HG03159 (cell line): ENCODE measurements around the gene MTR.

Experiments used
- ATAC-seq: cut with Tn5 transposase; IDR thresholded peaks from one replicate; pipeline ENCODE4 v1.9.1; 2021; ENCODE audit warnings: mild to moderate bottlenecking, moderate library complexity; ENCODE audit not compliant: unreplicated experiment

MTR gene

DNA sequence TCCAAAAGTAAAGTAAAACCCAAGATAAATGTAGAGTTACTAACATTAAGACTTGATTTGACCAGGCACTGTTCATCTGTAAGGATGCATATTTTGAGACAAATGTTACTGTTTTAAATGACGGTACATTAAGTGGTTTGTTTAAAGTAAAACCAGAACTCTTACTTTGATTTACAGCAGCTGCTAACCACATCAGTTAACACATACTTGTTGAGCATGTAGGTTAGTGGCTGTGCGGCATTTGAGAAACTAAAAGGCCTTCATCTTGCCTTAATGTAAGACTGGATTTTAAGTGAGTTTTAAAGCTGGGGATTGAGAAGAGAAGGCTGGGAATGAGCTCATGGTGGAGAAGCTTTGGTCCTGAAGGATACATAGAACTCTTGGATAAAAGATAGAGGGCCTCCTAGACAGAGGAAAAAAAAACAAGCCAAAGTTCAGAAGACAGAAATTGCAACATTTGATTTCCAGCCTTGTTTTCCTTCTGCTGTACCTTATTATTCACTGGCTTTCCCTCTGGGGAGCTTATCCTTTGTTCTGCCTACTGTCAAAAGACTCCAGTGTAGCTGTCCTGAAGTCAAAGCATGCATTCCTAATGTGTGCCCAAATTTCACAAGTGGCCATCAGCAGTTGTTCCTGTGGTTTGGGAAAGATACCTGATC lies 66.6 kb downstream of the MTR start:
- ATAC-seq = no peak

DNA sequence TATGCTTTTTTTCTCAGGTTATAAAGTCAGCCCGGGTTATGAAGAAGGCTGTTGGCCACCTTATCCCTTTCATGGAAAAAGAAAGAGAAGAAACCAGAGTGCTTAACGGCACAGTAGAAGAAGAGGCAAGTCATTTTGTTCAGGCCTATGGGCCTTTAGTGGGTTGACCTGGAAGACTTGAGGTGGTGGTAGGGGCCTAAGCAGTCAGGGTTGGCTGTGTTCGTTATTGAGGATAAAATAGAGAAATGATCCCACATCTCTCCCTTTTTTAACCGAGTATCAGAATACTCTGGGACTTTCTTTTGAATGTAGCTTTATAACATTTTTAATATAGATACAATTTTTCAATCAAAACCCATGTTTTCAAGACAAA lies 67.1 kb downstream of the MTR start:
- ATAC-seq = no peak

DNA sequence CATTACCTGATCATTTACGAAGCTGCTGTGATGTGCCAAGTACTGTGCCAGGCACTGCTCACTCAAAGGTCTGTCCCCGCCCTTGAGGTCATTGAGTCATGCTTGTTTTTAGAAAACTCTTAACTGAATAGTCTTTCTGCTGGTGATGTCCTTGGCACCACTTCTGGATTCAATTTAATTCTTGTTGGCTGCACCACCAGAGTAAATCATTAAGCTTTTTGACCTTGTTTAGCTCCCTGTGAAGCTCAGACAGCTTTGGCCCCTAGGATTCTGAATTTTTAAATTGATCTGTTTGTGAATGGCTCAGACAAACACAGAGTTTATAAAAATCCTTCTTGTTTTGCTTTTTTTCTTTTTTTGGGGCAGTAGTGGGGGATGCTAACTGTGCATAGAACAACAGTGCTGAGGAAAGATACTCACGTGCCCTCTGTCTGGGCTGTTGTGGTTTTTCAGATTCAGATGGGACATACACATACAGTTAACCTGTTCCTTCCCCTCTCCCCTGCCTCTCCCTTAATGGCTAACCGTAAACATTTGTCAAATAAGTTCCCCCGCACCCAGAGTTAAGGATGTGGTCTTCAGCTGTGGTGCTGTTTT lies 67.6 kb downstream of the MTR start:
- no peak for ATAC-seq

- no peak for ATAC-seq
Measured at GRCh38 chr1:236864211-236864610, 69.1 kb downstream of the MTR start.

DNA sequence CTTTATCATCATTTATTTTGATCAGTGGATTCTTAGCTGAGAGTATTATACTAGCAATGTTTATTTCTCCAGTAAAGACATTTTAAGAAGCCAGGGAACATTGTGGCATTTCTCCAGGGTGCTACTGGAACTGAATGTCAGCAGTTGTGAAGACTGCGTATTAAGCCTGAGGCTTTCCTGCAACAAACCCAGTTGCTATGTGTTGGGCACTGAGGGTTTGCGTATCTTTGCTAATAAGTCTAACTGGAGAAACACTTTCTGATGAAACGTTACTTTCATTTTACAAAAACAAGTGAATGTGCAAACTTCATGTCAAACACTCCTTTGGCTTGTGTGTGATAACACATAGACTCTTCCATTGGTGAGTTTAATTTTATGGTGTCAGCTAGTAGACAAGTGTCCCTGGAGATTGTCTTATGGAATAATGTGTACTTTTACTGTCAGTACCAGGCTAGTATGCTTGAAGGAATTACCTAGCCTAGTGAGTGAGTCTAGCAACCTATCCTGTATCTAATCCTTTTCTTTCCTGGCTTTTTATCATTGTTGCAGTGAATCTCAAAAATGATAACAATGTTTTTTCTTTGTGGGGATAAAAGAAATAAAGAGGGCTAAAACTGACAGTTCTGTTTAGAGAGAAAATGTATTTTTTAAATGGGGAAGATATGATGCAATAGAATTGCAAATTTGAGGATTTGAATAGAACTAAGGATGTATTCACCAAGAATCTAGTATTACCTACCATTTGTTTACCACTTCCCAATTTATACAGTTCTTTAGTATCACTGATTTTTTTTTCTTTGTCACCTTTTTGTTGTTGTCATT lies 70.1 kb downstream of the MTR start:
- ATAC-seq = no peak

GRCh38 chr1:236865818-236866155 lies 70.7 kb downstream of the MTR start:
- ATAC-seq = no peak

GRCh38 chr1:236868625-236869467 lies 73.8 kb downstream of the MTR start:
- ATAC-seq = peak; percentile 77

- no peak for ATAC-seq
Measured at GRCh38 chr1:236869911-236870310, 74.8 kb downstream of the MTR start.

- ATAC-seq = no peak
Measured at GRCh38 chr1:236870721-236871120, 75.6 kb downstream of the MTR start.

DNA sequence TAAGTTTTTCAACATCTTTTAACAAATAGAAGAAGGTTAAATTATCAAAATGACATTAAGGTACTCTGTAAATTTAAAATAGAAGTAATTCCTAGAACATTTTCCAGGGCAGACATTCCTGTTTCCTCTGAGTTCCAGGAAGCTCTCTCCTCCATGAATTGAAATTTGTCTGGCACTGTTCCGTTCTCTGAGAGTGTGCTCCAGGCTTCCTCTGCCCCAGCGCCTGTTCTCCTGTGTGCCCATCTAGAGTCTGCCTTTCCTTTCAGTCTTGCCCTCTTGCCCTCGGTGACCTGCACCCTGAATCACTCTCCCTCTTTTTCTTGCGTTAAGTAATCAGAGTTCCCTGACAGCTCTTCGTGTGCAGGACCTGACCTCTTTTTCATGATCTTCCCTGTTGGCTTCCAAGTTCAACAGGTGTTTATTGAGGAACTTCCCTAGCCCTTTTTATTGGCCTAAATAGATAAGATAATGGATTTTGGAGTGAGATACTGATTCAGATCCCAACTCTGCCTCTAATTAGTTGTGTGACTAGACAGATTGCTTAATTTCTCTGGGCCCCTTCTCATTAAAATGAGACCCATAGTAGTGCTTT lies 77.1 kb downstream of the MTR start:
- ATAC-seq = no peak

GRCh38 chr1:236875975-236876374 lies 80.9 kb downstream of the MTR start:
- ATAC-seq = no peak

DNA sequence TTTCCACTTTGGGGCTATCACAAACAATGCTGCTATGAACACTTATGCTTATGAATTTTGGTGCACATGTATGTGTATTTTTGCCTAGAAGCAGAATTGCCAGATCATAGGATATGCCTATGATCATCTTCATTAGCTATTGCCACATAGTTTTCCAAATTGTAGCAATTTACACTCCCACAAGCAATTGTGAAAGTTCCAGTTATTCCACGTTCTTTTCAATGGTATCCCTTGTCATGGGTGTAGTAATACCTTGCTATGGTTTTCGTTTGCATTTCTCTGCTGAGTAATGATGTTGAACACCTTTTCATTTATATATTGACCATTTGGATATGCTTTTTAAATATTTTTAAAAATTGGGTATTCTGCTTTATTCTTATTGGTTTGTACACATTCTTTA lies 82.6 kb downstream of the MTR start:
- ATAC-seq = no peak

DNA sequence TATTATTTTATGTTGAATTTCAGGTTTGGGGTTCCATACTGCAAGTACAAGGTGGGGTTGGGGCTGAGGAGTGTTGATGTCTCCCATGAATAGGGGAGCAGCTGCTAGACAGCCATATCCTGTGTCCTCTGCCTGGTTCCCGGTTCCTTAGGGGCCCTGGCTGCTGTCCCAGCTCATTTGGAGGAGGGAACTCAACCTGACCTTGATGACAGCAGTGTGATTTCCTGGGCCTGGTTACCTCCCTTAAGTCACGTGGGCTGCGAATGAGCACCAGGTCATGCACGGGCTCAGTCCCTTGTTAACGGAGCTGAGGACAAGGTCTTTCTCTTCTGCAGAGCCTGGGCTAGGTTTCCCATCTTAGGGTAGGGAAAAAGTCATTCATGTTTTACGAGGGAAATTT lies 85.1 kb downstream of the MTR start:
- no peak for ATAC-seq

DNA sequence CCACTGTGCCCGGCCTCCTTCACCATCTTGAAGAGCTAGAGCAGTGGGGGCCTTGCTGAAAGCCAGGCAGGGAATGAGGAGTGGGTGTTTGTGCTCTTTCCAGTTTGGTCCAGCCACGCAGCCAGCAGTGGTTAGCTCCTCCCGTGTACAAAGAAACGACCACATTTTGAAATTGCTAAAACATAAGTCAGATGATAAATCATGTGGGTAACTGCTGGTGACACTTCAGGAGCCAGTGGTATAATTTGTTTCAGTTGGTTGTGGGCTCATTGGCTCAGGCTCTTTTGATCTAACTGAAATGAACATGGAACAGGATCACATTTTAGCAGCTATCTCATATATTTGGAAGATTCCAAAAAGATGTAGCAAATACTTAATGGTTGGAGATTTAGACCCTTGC lies 87.6 kb downstream of the MTR start:
- no peak for ATAC-seq

DNA sequence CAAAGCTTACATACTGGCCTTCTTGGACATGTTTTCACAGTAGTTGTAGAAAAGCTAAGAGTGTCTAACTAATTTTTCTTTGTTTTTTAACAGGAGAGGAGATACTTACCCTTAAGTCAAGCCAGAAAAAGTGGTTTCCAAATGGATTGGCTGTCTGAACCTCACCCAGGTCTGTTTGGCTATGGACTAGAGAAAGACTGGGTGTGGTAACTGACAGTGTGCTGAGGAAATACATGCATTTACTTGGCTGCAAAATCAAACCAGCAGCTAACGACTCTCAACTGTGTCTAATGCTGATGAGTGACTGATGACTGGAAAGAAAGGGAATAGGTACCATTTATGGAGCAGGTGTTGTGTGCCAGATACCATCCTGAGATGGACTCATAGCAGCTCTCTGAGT lies 91.1 kb downstream of the MTR start:
- ATAC-seq = no peak

DNA sequence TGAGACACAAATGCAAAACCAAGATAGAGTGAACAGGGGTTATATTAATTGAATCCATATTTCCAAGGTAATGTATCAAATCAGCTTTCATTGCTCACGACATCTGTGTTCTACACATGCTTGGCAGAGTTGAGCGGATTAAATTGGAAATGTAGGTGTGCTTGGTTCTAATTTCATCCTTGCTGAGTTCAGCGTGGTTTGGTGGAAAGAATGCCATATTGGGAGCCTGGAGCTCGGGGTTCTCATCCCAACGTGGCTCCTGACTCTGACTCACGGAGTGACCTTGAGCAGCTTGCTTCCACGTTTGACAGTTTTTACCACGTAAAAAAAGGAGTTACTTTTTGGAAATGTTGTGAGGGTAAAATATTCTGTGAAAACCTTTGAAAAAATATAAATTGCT lies 92.0 kb downstream of the MTR start:
- no peak for ATAC-seq

GRCh38 chr1:236888126-236888525 lies 93.0 kb downstream of the MTR start:
- no peak for ATAC-seq

- ATAC-seq = no peak
Measured at GRCh38 chr1:236888903-236889302, 93.8 kb downstream of the MTR start.

GRCh38 chr1:236890152-236891056 lies 95.3 kb downstream of the MTR start:
- no peak for ATAC-seq
